ENCODE measurements around the gene HS6ST1. TPM values are rescaled to one million over a fixed set of nuclear protein-coding genes. Genes with fewer than 3 reads are reported as not detected.

The HS6ST1 gene
- total RNA-seq, 1 donor = 19.9 TPM

DNA sequence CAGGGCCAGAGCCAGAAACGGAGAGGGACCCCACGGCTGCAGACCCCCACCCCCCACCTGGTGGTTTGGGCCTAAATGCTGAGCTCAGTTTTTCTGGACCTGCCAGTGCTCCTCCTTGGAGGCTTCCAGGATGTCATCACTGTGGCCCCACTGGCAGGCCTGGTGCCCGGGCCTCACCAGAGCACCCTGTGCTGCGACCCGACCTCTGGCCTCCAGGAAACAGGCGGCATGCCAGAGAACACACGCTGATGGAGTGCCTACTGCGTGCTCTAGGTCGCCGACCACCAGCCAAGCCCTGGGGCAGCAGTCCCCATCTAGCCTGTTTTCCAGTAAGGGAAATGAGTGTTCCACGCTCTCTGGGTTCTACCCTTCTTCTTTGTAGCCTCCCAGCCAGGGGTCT is 33.8 kb downstream of the HS6ST1 start:
- H3K4me3 ChIP-seq (ENCODE audit: low read depth, low read length) = no peak overlapping the region
- no peak for DNase-seq (ENCODE audit: low read depth)
- TF ChIP-seq, protein P1, sequence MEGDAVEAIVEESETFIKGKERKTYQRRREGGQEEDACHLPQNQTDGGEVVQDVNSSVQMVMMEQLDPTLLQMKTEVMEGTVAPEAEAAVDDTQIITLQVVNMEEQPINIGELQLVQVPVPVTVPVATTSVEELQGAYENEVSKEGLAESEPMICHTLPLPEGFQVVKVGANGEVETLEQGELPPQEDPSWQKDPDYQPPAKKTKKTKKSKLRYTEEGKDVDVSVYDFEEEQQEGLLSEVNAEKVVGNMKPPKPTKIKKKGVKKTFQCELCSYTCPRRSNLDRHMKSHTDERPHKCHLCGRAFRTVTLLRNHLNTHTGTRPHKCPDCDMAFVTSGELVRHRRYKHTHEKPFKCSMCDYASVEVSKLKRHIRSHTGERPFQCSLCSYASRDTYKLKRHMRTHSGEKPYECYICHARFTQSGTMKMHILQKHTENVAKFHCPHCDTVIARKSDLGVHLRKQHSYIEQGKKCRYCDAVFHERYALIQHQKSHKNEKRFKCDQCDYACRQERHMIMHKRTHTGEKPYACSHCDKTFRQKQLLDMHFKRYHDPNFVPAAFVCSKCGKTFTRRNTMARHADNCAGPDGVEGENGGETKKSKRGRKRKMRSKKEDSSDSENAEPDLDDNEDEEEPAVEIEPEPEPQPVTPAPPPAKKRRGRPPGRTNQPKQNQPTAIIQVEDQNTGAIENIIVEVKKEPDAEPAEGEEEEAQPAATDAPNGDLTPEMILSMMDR (IDR thresholded peaks at IDR 0.05; ENCODE audit: insufficient read depth, low read depth, low read length) = no peak

DNA sequence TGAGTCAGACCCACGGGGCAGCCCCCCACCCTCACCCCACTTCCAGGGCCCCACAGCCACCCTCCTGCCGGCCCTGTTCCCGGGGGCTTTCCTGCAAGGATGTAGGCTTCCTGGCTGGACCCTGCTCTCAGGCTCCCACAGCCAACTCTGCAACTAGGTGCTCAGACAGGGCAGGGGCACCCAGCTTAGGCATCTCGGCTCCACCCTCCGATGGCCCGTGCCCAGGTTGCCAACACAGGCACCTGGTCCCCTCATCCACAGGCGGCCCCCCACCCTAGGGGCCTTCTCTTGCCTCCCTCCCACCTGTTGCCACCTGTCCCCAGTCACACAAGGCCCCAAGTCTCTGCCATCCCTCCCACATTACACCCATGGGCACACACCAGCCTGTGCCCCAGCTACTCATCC is 34.6 kb downstream of the HS6ST1 start:
- TF ChIP-seq, protein P1 (IDR thresholded peaks at IDR 0.05; ENCODE audit: insufficient read depth, low read depth, low read length) = no peak
- H3K4me3 ChIP-seq (ENCODE audit: low read depth, low read length) = no peak overlapping the region
- DNase-seq (ENCODE audit: low read depth) = no peak

DNA sequence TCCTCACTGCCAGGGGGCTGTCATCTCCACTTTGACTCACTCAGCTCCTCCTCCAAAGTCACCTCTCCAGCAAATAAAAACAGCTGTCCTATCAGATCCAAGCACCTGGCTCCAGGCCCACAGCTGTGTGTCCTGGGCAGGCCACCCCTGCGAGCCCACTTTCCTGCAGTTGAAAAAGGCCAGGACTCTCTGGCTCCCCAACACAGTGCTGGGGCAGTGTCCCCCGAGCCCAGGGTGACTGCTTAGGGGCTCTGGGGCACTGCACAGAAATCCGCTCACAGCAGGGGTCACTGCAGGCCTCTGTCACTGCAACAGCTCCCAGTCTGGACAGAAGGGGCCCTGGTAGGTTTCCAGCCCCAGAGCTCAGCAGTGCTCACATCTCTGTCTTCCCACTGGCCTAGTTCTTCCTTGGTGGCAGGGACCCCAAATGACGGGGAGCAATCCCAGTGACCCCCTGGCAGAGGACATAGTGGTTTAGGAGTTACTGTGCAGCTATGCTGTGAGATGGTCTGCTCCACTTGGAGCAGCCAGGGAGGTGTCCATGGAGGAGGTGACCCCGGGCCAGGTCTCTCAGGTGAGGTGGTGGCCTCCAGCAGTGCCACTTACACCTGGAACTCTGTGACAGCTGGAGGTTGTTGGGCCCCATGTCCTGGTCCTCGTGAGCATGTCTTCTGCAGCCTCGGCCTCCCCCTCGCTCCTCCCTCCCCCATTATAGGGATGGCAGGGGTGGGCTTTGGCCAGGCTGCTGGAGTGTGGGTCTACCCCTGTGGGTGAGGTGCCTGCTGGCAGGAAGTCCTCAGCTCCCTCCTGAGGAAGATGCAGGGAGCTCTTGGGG is 35.5 kb downstream of the HS6ST1 start:
- DNase-seq (ENCODE audit: low read depth) = no peak
- TF ChIP-seq, protein P1 (IDR thresholded peaks at IDR 0.05; ENCODE audit: insufficient read depth, low read depth, low read length) = peak; percentile 25
- H3K4me3 ChIP-seq (ENCODE audit: low read depth, low read length) = no peak overlapping the region

DNA sequence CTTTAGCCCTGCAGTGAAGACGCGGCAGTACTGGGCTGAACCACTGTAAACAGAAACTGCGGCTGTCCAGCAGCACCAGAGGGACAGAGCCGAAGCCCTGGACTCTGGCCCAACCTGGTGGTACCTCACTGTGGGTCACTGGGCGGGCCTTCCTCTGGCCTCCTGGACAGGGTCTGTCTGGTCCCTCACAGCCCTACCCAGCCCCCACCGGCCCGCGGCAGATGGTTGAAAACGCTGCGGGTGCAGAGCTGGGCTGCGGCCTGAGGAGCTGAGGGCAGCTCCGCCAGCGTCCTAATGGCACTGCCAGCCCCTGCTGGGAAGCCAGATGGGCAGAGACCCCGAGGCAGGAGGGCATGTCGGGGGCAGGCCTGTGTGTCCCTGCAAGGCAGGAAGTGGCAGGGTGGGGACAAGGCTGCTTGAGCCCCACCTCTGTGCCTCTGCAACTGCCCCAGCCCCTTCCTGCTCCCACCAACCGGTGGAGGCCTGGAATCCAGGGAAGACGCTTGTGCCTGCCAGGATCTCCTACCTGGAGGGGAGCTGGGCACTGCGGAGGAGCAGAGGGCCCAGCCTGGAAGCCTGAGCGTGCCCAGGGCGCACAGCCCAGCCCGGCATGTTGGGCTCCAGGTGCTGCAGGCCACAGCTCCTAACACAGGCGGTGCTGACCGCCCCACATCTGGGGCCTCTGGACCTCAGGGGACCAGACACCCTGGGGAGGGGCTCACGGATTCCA is 36.3 kb downstream of the HS6ST1 start:
- no peak overlapping the region for H3K4me3 ChIP-seq (ENCODE audit: low read depth, low read length)
- TF ChIP-seq, protein P1 (IDR thresholded peaks at IDR 0.05; ENCODE audit: insufficient read depth, low read depth, low read length) = no peak
- no peak for DNase-seq (ENCODE audit: low read depth)

DNA sequence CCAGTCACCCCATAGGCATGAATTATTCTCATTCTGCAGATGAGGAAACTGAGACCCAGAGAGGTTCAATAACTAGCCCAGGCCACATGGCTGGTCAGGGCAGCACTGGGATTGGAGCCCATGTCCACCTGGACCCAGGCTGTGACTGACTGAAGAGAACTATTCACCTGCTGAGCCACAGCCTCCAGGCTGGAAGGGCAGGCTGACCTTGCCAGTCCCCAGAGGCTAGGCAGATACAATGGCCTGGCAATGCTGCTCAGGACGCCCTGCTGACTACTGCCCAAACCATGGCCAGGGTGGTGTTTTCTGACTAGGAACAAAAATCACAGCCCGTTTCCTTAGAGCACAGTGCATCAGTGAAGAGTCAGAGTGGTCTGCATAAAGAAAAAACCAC is 36.8 kb downstream of the HS6ST1 start:
- no peak overlapping the region for H3K4me3 ChIP-seq (ENCODE audit: low read depth, low read length)
- TF ChIP-seq, protein P1 (IDR thresholded peaks at IDR 0.05; ENCODE audit: insufficient read depth, low read depth, low read length) = no peak
- DNase-seq (ENCODE audit: low read depth) = no peak

DNA sequence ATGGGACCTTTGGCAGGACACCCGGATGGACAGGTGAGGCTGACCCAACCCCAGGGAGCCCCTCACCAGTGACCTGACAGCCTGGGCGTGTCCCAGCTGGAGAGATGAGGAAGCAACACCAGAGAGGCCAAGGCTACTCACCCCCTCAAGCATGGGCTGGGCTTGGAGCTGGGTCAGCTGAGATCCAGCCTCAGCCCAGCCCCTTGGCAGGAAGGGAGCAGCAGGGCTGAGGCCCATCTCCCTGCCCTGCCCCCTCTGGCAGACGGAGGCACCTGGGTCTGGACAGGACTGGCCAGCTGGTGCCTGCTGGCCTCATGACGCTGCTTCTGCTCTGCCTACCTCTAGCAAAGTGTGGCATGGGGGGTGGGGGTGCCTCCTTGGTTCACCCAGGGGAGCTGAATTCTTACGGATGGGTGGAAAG is 37.8 kb downstream of the HS6ST1 start:
- no peak for DNase-seq (ENCODE audit: low read depth)
- TF ChIP-seq, protein P1 (IDR thresholded peaks at IDR 0.05; ENCODE audit: insufficient read depth, low read depth, low read length) = no peak

More for the DNA sequence above, 37.8 kb downstream of the HS6ST1 start:
- no peak overlapping the region for H3K4me3 ChIP-seq (ENCODE audit: low read depth, low read length)

Data from fibroblast of villous mesenchyme (primary cell).